Measurements from ENCODE around the gene MTUS2. TPM values are rescaled to one million over a fixed set of nuclear protein-coding genes. Genes with fewer than 3 reads are reported as not detected.
"Not testable (repeated sequence)": the region's sequence is repeated elsewhere in the genome, so short reads cannot be mapped to it uniquely, and the experiment has no call there.

The MTUS2 gene
- total RNA-seq, 1 donor from 2014 or later: 8.9 TPM

GRCh38 chr13:29196409-29197074 is 376.4 kb downstream of the MTUS2 start:
- H3K27ac ChIP-seq: no peak overlapping the region
- TF ChIP-seq CTCF (IDR thresholded peaks at IDR 0.05): no peak
- no peaks in the 10 kb centered on the region for H3K4me1 ChIP-seq
- H3K27me3 ChIP-seq: no peaks in the 10 kb centered on the region
- H3K36me3 ChIP-seq: no peaks in the 10 kb centered on the region
- no peak for DNase-seq (ENCODE audit: low spot score in 2 of 2)
- H3K4me3 ChIP-seq: no peak overlapping the region
- H3K9me3 ChIP-seq: peaks cover 0 to 13% of the 10 kb centered on the region in 2 donors
- intact Hi-C loops (cut with DNase I): no loop called here

GRCh38 chr13:29202753-29203152 is 382.6 kb downstream of the MTUS2 start:
- H3K4me3 ChIP-seq; DNase-seq (ENCODE audit: low spot score in 2 of 2); H3K27ac ChIP-seq; intact Hi-C loops (cut with DNase I); H3K36me3 ChIP-seq; H3K27me3 ChIP-seq; H3K4me1 ChIP-seq: not testable (repeated sequence)
- H3K9me3 ChIP-seq: peaks cover 0 to 15% of the 10 kb centered on the region in 2 donors

GRCh38 chr13:29204651-29205050 is 384.5 kb downstream of the MTUS2 start:
- no peak for DNase-seq (ENCODE audit: low spot score in 2 of 2)
- H3K4me1 ChIP-seq: no peaks in the 10 kb centered on the region
- intact Hi-C loops (cut with DNase I): no loop called here

GRCh38 chr13:29210676-29211075 is 390.5 kb downstream of the MTUS2 start:
- Histone ChIP-seq H3K9me3 (peaks cover 0 to 11% of the 10 kb centered on the region in 2 donors), H3K4me3 (no peak overlapping the region), H3K27me3 (no peaks in the 10 kb centered on the region), H3K4me1 (no peaks in the 10 kb centered on the region), H3K27ac (no peak overlapping the region), H3K36me3 (no peaks in the 10 kb centered on the region)
- intact Hi-C loops (cut with DNase I): no loop called here
- TF ChIP-seq CTCF (IDR thresholded peaks at IDR 0.05): no peak
- no peak for DNase-seq (ENCODE audit: low spot score in 2 of 2)

More at GRCh38 chr13:29204651-29205050, 384.5 kb downstream of the MTUS2 start:
- H3K4me3 ChIP-seq: no peak overlapping the region
- H3K36me3 ChIP-seq: no peaks in the 10 kb centered on the region
- no peak for TF ChIP-seq CTCF (IDR thresholded peaks at IDR 0.05)
- peaks cover 0 to 11% of the 10 kb centered on the region in 2 donors for H3K9me3 ChIP-seq
- no peak overlapping the region for H3K27ac ChIP-seq
- H3K27me3 ChIP-seq: no peaks in the 10 kb centered on the region

GRCh38 chr13:29211162-29211561 is 391.0 kb downstream of the MTUS2 start:
- H3K27me3 ChIP-seq; H3K4me3 ChIP-seq; H3K27ac ChIP-seq; H3K4me1 ChIP-seq; intact Hi-C loops (cut with DNase I); DNase-seq (ENCODE audit: low spot score in 2 of 2); H3K36me3 ChIP-seq: not testable (repeated sequence)
- H3K9me3 ChIP-seq: peaks cover 0 to 11% of the 10 kb centered on the region in 2 donors

- peaks cover 0 to 11% of the 10 kb centered on the region in 2 donors for H3K4me1 ChIP-seq
- TF ChIP-seq CTCF (IDR thresholded peaks at IDR 0.05): no peak
- H3K36me3 ChIP-seq: no peaks in the 10 kb centered on the region
- H3K27ac ChIP-seq: no peak overlapping the region
- no peak overlapping the region for H3K4me3 ChIP-seq
- DNase-seq (ENCODE audit: low spot score in 2 of 2): no peak
- no peaks in the 10 kb centered on the region for H3K27me3 ChIP-seq
- intact Hi-C loops (cut with DNase I): no loop called here
- H3K9me3 ChIP-seq: no peaks in the 10 kb centered on the region
These were observed 402.3 kb downstream of the MTUS2 start for GRCh38 chr13:29222458-29222857.

- no peak overlapping the region for H3K27ac ChIP-seq
- intact Hi-C loops (cut with DNase I): no loop called here
- H3K9me3 ChIP-seq: no peaks in the 10 kb centered on the region
- no peak for TF ChIP-seq CTCF (IDR thresholded peaks at IDR 0.05)
- H3K27me3 ChIP-seq: no peaks in the 10 kb centered on the region
- peaks cover 0 to 17% of the 10 kb centered on the region in 2 donors for H3K4me1 ChIP-seq
- no peaks in the 10 kb centered on the region for H3K36me3 ChIP-seq
- DNase-seq (ENCODE audit: low spot score in 2 of 2): no peak
- H3K4me3 ChIP-seq: no peak overlapping the region
These were observed 404.1 kb downstream of the MTUS2 start for GRCh38 chr13:29224206-29224605.

Data from ascending aorta (tissue), 2 donors.